ENCODE measurements around the gene VKORC1L1.
"Not testable (repeated sequence)": the region's sequence is repeated elsewhere in the genome, so short reads cannot be mapped to it uniquely, and the experiment has no call there.

VKORC1L1 gene

GRCh38 chr7:65875715-65876114 is 2.8 kb downstream of the VKORC1L1 start:
- not testable (repeated sequence) for H3K27ac ChIP-seq; H3K27me3 ChIP-seq; H3K4me3 ChIP-seq (ENCODE audit: low read depth in 1 of 2, low read length in 1 of 2); H3K36me3 ChIP-seq; H3K9me3 ChIP-seq
- peaks cover 14 to 35% of the 10 kb centered on the region in 2 experiments for H3K4me1 ChIP-seq (ENCODE audit: control insufficient read depth in 1 of 2, insufficient read depth in 1 of 2, low read depth in 1 of 2, low read length in 1 of 2)

- H3K27ac ChIP-seq; H3K27me3 ChIP-seq; H3K4me3 ChIP-seq (ENCODE audit: low read depth in 1 of 2, low read length in 1 of 2); H3K9me3 ChIP-seq; H3K36me3 ChIP-seq; H3K4me1 ChIP-seq (ENCODE audit: control insufficient read depth in 1 of 2, insufficient read depth in 1 of 2, low read depth in 1 of 2, low read length in 1 of 2): not testable (repeated sequence)
Observed at GRCh38 chr7:65879292-65880153, 6.6 kb downstream of the VKORC1L1 start.

GRCh38 chr7:65880242-65880641 is 7.4 kb downstream of the VKORC1L1 start:
- H3K4me3 ChIP-seq (ENCODE audit: low read depth in 1 of 2, low read length in 1 of 2); H3K36me3 ChIP-seq; H3K27me3 ChIP-seq; H3K27ac ChIP-seq; H3K9me3 ChIP-seq; H3K4me1 ChIP-seq (ENCODE audit: control insufficient read depth in 1 of 2, insufficient read depth in 1 of 2, low read depth in 1 of 2, low read length in 1 of 2): not testable (repeated sequence)

- not testable (repeated sequence) for H3K4me3 ChIP-seq (ENCODE audit: low read depth in 1 of 2, low read length in 1 of 2); H3K36me3 ChIP-seq; H3K9me3 ChIP-seq; H3K27me3 ChIP-seq; H3K27ac ChIP-seq
- peaks cover 0 to 26% of the 10 kb centered on the region in 2 experiments for H3K4me1 ChIP-seq (ENCODE audit: control insufficient read depth in 1 of 2, insufficient read depth in 1 of 2, low read depth in 1 of 2, low read length in 1 of 2)
Observed at GRCh38 chr7:65884983-65885382, 12.1 kb downstream of the VKORC1L1 start.

GRCh38 chr7:65885533-65885932 is 12.7 kb downstream of the VKORC1L1 start:
- peaks cover 0 to 26% of the 10 kb centered on the region in 2 experiments for H3K4me1 ChIP-seq (ENCODE audit: control insufficient read depth in 1 of 2, insufficient read depth in 1 of 2, low read depth in 1 of 2, low read length in 1 of 2)
- not testable (repeated sequence) for H3K9me3 ChIP-seq; H3K27me3 ChIP-seq; H3K27ac ChIP-seq; H3K4me3 ChIP-seq (ENCODE audit: low read depth in 1 of 2, low read length in 1 of 2); H3K36me3 ChIP-seq

GRCh38 chr7:65888434-65889156 is 15.7 kb downstream of the VKORC1L1 start:
- peak overlapping the region; percentile 64 for H3K27ac ChIP-seq
- H3K36me3 ChIP-seq; H3K9me3 ChIP-seq; H3K27me3 ChIP-seq; H3K4me3 ChIP-seq (ENCODE audit: low read depth in 1 of 2, low read length in 1 of 2): not testable (repeated sequence)
- peaks cover 0 to 40% of the 10 kb centered on the region in 2 experiments for H3K4me1 ChIP-seq (ENCODE audit: control insufficient read depth in 1 of 2, insufficient read depth in 1 of 2, low read depth in 1 of 2, low read length in 1 of 2)

GRCh38 chr7:65889722-65890121 is 16.8 kb downstream of the VKORC1L1 start:
- not testable (repeated sequence) for H3K27ac ChIP-seq; H3K27me3 ChIP-seq; H3K4me3 ChIP-seq (ENCODE audit: low read depth in 1 of 2, low read length in 1 of 2); H3K36me3 ChIP-seq; H3K9me3 ChIP-seq
- peaks cover 0 to 40% of the 10 kb centered on the region in 2 experiments for H3K4me1 ChIP-seq (ENCODE audit: control insufficient read depth in 1 of 2, insufficient read depth in 1 of 2, low read depth in 1 of 2, low read length in 1 of 2)

- Histone ChIP-seq H3K36me3 (no peaks in the 10 kb centered on the region), H3K4me1 (ENCODE audit: control insufficient read depth in 1 of 2, insufficient read depth in 1 of 2, low read depth in 1 of 2, low read length in 1 of 2) (peaks cover 0 to 32% of the 10 kb centered on the region in 2 experiments), H3K27ac (peak overlapping the region; percentile 8), H3K4me3 (ENCODE audit: low read depth in 1 of 2, low read length in 1 of 2) (no peak overlapping the region), H3K9me3 (no peaks in the 10 kb centered on the region), H3K27me3 (no peaks in the 10 kb centered on the region)
- TF ChIP-seq CTCF (IDR thresholded peaks at IDR 0.05) = no peak
Observed at GRCh38 chr7:65892161-65892560, 19.3 kb downstream of the VKORC1L1 start.

- no peaks in the 10 kb centered on the region for H3K9me3 ChIP-seq
- TF ChIP-seq CTCF (IDR thresholded peaks at IDR 0.05) = no peak
- H3K4me1 ChIP-seq (ENCODE audit: control insufficient read depth in 1 of 2, insufficient read depth in 1 of 2, low read depth in 1 of 2, low read length in 1 of 2) = peaks cover 0 to 28% of the 10 kb centered on the region in 2 experiments
- no peaks in the 10 kb centered on the region for H3K27me3 ChIP-seq
- H3K27ac ChIP-seq = no peak overlapping the region
- no peaks in the 10 kb centered on the region for H3K36me3 ChIP-seq
- H3K4me3 ChIP-seq (ENCODE audit: low read depth in 1 of 2, low read length in 1 of 2) = no peak overlapping the region
Observed at GRCh38 chr7:65892835-65893234, 20.0 kb downstream of the VKORC1L1 start.
